Smooth muscle cell (in vitro differentiated cells): ENCODE data around the gene P4HA2. TPM values are rescaled to one million over a fixed set of nuclear protein-coding genes. Genes with fewer than 3 reads are reported as not detected.

Experiments
- DNase-seq: peaks from one replicate; lab custom pipeline; 2025; ENCODE audit not compliant: unreplicated experiment; lab: John Stamatoyannopoulos, UW
- H2AFZ ChIP-seq: fragments of 200-600 bp; sonication (generic); 2 replicates; pipeline ENCODE4 v1.6.0; 2016; ENCODE audit warnings: antibody characterized with exemption, low read depth, mild to moderate bottlenecking
- H3F3A ChIP-seq: fragments of 200-600 bp; sonication (generic); 2 replicates; pipeline ENCODE4 v1.6.0; 2017; ENCODE audit warnings: antibody characterized with exemption, low read depth
- H3K27ac ChIP-seq: fragments of 200-600 bp; sonication (generic); 2 replicates; pipeline ENCODE4 v1.5.1; 2016; ENCODE audit warnings: low read depth, mild to moderate bottlenecking
- H3K27me3 ChIP-seq: fragments of 200-600 bp; sonication (generic); 2 replicates; pipeline ENCODE4 v1.6.1; 2016; ENCODE audit warnings: low read depth, mild to moderate bottlenecking
- H3K36me3 ChIP-seq: fragments of 200-600 bp; sonication (generic); 2 replicates; pipeline ENCODE4 v1.5.1; 2016; ENCODE audit warnings: low read depth
- H3K4me1 ChIP-seq: fragments of 200-600 bp; sonication (generic); 2 replicates; pipeline ENCODE4 v1.5.1; 2016; ENCODE audit warnings: low read depth
- H3K4me2 ChIP-seq: fragments of 200-600 bp; sonication (generic); 2 replicates; pipeline ENCODE4 v1.6.0; 2016; ENCODE audit warnings: mild to moderate bottlenecking
- H3K4me3 ChIP-seq: fragments of 200-600 bp; sonication (generic); 2 replicates; pipeline ENCODE4 v1.5.1; 2016; ENCODE audit warnings: mild to moderate bottlenecking
- H3K79me2 ChIP-seq: fragments of 200-600 bp; sonication (generic); 2 replicates; pipeline ENCODE4 v1.6.0; 2016; ENCODE audit warnings: low read depth, mild to moderate bottlenecking
- H3K9ac ChIP-seq: fragments of 200-600 bp; sonication (generic); 2 replicates; pipeline ENCODE4 v1.6.0; 2016; ENCODE audit warnings: low read depth
- H3K9me3 ChIP-seq: fragments of 200-600 bp; sonication (generic); replicated peaks from 2 replicates; pipeline ENCODE4 v1.5.1; 2016; ENCODE audit warnings: low read depth
- H4K20me1 ChIP-seq: fragments of 200-600 bp; sonication (generic); 2 replicates; pipeline ENCODE4 v1.6.0; 2016; ENCODE audit warnings: low read depth
- WGBS: methylation state at CpG from one replicate; pipeline ENCODE4 v1.1.7; 2016; ENCODE audit warnings: low lambda C conversion rate; 5-methylcytosine and 5-hydroxymethylcytosine counted together
- polyA plus RNA-seq: library from polyadenylated mRNA; unstranded; fragments of >200 nt; fragmentation: Nextera tagmentation; extraction: Ambion mirVana; gene quantifications from 2 replicates; pipeline ENCODE4 v1.2.1, GENCODE V29; 2016
- total RNA-seq: library from RNA; depleted of rRNA; stranded (reverse); fragments of >200 nt; gene quantifications from 2 replicates; pipeline ENCODE4 v1.2.3, GENCODE V29; 2014
- TF ChIP-seq, protein P1 (sequence below): fragments of 200-600 bp; sonication (generic); IDR thresholded peaks from 2 replicates; pipeline ENCODE4 v1.5.1; 2017; ENCODE audit warnings: borderline replicate concordance, mild to moderate bottlenecking, antibody characterized with exemption; ENCODE audit not compliant: insufficient read depth, poor library complexity, severe bottlenecking

The P4HA2 gene
- total and polyA plus RNA-seq, 2 experiments from 2014 or later: 352 to 707 TPM

- Histone ChIP-seq H3K79me2 (no peaks in the 10 kb centered on the region), H2AFZ (no peak overlapping the region), H3K27ac (no peak overlapping the region), H3K4me2 (no peak overlapping the region), H4K20me1 (peaks cover 77% of the 10 kb centered on the region), H3K9me3 (no peaks in the 10 kb centered on the region), H3K9ac (no peak overlapping the region), H3F3A (peaks cover 6% of the 10 kb centered on the region), H3K4me3 (no peak overlapping the region), H3K4me1 (peaks cover 19% of the 10 kb centered on the region), H3K27me3 (no peaks in the 10 kb centered on the region), H3K36me3 (no peaks in the 10 kb centered on the region)
- DNase-seq: no peak
- TF ChIP-seq, protein P1, sequence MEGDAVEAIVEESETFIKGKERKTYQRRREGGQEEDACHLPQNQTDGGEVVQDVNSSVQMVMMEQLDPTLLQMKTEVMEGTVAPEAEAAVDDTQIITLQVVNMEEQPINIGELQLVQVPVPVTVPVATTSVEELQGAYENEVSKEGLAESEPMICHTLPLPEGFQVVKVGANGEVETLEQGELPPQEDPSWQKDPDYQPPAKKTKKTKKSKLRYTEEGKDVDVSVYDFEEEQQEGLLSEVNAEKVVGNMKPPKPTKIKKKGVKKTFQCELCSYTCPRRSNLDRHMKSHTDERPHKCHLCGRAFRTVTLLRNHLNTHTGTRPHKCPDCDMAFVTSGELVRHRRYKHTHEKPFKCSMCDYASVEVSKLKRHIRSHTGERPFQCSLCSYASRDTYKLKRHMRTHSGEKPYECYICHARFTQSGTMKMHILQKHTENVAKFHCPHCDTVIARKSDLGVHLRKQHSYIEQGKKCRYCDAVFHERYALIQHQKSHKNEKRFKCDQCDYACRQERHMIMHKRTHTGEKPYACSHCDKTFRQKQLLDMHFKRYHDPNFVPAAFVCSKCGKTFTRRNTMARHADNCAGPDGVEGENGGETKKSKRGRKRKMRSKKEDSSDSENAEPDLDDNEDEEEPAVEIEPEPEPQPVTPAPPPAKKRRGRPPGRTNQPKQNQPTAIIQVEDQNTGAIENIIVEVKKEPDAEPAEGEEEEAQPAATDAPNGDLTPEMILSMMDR: no peak
These were observed 39.6 kb upstream of the P4HA2 start for GRCh38 chr5:132267166-132267739.

GRCh38 chr5:132266836-132267160, 39.1 kb upstream of the P4HA2 start:
- Histone ChIP-seq H4K20me1 (peaks cover 77% of the 10 kb centered on the region), H2AFZ (no peak overlapping the region), H3K27ac (peak overlapping the region; percentile 94), H3K4me3 (no peak overlapping the region), H3K4me1 (peaks cover 19% of the 10 kb centered on the region), H3K27me3 (no peaks in the 10 kb centered on the region), H3F3A (peaks cover 6% of the 10 kb centered on the region), H3K4me2 (no peak overlapping the region), H3K36me3 (no peaks in the 10 kb centered on the region), H3K79me2 (peaks cover 3% of the 10 kb centered on the region), H3K9me3 (no peaks in the 10 kb centered on the region), H3K9ac (no peak overlapping the region)
- TF ChIP-seq, protein P1: no peak
- 100% methylated on average over 1 of the region's 1 CpG for WGBS
- no peak for DNase-seq

DNA sequence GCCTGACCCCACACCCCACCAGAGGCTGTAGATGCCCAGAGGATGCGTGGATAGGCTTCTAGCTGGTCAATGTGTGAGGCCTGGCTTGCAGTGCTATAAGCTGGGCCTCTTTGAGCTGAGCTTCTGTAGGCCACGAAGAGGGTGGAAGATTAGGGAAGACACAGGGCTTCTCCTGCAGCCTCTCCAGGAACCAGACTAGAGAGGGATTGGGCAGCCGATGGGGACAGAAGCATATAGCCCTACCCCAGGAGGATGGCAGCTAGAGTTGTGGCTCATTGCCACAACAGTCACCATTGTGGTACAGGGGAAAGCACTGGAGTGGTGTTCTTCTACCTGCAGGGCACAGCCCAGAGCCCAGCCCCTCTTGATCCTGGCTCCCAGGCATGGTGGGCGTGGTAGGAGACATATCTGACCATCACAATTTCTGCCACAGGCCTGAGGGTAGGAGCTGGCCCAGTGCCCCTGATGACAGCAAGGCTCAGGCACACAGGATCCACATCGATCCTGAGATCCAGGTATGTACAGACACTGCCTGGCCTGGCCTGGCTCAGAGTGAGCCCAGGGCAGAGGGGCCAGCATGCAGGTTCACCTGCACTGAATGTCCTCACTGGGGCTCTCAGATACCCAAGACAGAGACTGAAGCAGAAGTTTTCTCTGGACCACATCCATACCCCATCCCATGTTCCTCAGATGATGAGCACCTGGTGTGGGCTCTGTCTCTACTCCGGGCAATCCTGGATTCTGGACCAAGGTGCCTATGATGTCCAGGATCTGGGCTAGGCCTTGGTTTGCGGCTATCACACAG, 38.6 kb upstream of the P4HA2 start:
- Histone ChIP-seq H3K9ac (peak overlapping the region; percentile 65), H3K4me1 (peaks cover 20% of the 10 kb centered on the region), H4K20me1 (peaks cover 79% of the 10 kb centered on the region), H3K27ac (peak overlapping the region; percentile 94), H3K4me3 (no peak overlapping the region), H3K27me3 (no peaks in the 10 kb centered on the region), H3K9me3 (no peaks in the 10 kb centered on the region), H3K79me2 (peaks cover 8% of the 10 kb centered on the region), H2AFZ (no peak overlapping the region), H3F3A (peaks cover 6% of the 10 kb centered on the region), H3K4me2 (peak overlapping the region; percentile 18), H3K36me3 (no peaks in the 10 kb centered on the region)
- TF ChIP-seq, protein P1: no peak
- 73% methylated on average over 7 of the region's 7 CpGs for WGBS
- DNase-seq: no peak
